H9 (cell line): ENCODE data around the gene SLC39A10. TPM values are rescaled to one million over a fixed set of nuclear protein-coding genes. Genes with fewer than 3 reads are reported as not detected.

Experiments
- DNase-seq: peaks from one replicate; pipeline ENCODE4 v3.0.0-alpha.2; 2017
- H2AFZ ChIP-seq: one replicate; pipeline ENCODE4 v1.6.1; 2013; ENCODE audit warnings: mild to moderate bottlenecking, low read length, control low read depth, moderate library complexity
- H2AK5ac ChIP-seq: 2 replicates; pipeline ENCODE4 v1.6.1; 2013; ENCODE audit warnings: low read length, control low read depth, mixed read lengths; ENCODE audit not compliant: insufficient read length
- H2BK120ac ChIP-seq: one replicate; pipeline ENCODE4 v1.6.1; 2013; ENCODE audit warnings: low read depth, mild to moderate bottlenecking, low read length, control low read depth, inconsistent platforms; ENCODE audit not compliant: poor library complexity, severe bottlenecking
- H2BK12ac ChIP-seq: 2 replicates; pipeline ENCODE4 v1.6.1; 2013; ENCODE audit warnings: low read length, control low read depth, mixed read lengths, low read depth; ENCODE audit not compliant: insufficient read length
- H2BK15ac ChIP-seq: 2 replicates; pipeline ENCODE4 v1.6.1; 2013; ENCODE audit warnings: low read depth, low read length, control low read depth
- H2BK20ac ChIP-seq: one replicate; pipeline ENCODE4 v1.6.1; 2013; ENCODE audit warnings: low read depth, mild to moderate bottlenecking, low read length, control low read depth, inconsistent platforms; ENCODE audit not compliant: poor library complexity, severe bottlenecking
- H2BK5ac ChIP-seq: 2 replicates; pipeline ENCODE4 v1.6.1; 2013; ENCODE audit warnings: low read length, control low read depth, mixed read lengths; ENCODE audit not compliant: insufficient read length
- H3K14ac ChIP-seq: 2 replicates; pipeline ENCODE4 v1.6.1; 2013; ENCODE audit warnings: low read length, control low read depth; ENCODE audit not compliant: insufficient read depth
- H3K18ac ChIP-seq: 2 replicates; pipeline ENCODE4 v1.6.1; 2013; ENCODE audit warnings: low read depth, mild to moderate bottlenecking, mixed read lengths, low read length, control low read depth; ENCODE audit not compliant: insufficient read length
- H3K23ac ChIP-seq: 2 replicates; pipeline ENCODE4 v1.6.1; 2013; ENCODE audit warnings: low read length, control low read depth, mixed read lengths, low read depth; ENCODE audit not compliant: insufficient read length
- H3K23me2 ChIP-seq: 2 replicates; pipeline ENCODE4 v1.6.1; 2013; ENCODE audit warnings: low read depth, mild to moderate bottlenecking, mixed read lengths, low read length, control low read depth; ENCODE audit not compliant: insufficient read length, poor library complexity, severe bottlenecking
- H3K27ac ChIP-seq: 2 replicates; pipeline ENCODE4 v1.5.1; 2013; ENCODE audit warnings: low read length, control low read depth, mixed read lengths, low read depth; ENCODE audit not compliant: insufficient read length
- H3K27me3 ChIP-seq: 2 replicates; pipeline ENCODE4 v1.6.1; 2013; ENCODE audit warnings: low read length, control low read depth, inconsistent platforms; ENCODE audit not compliant: insufficient read depth
- H3K4ac ChIP-seq: 2 replicates; pipeline ENCODE4 v1.6.1; 2013; ENCODE audit warnings: low read depth, mild to moderate bottlenecking, control low read depth, inconsistent platforms, low read length, moderate library complexity
- H3K4me1 ChIP-seq: 2 replicates; pipeline ENCODE4 v1.6.1; 2013; ENCODE audit warnings: low read length, control low read depth, inconsistent platforms; ENCODE audit not compliant: insufficient read depth
- H3K4me2 ChIP-seq: 2 replicates; pipeline ENCODE4 v1.6.1; 2013; ENCODE audit warnings: low read length, control low read depth, mixed read lengths; ENCODE audit not compliant: insufficient read length, insufficient read depth
- H3K56ac ChIP-seq: 2 replicates; pipeline ENCODE4 v1.6.1; 2013; ENCODE audit warnings: low read depth, mild to moderate bottlenecking, mixed read lengths, low read length, control low read depth; ENCODE audit not compliant: insufficient read length
- H3K79me1 ChIP-seq: 2 replicates; pipeline ENCODE4 v1.6.1; 2013; ENCODE audit warnings: low read depth, mild to moderate bottlenecking, moderate library complexity, low read length, control low read depth, inconsistent platforms; ENCODE audit not compliant: insufficient read depth, poor library complexity, severe bottlenecking
- H3K79me2 ChIP-seq: 2 replicates; pipeline ENCODE4 v1.6.1; 2013; ENCODE audit warnings: low read length, control low read depth, inconsistent platforms; ENCODE audit not compliant: insufficient read depth
- H3K9ac ChIP-seq: 2 replicates; pipeline ENCODE4 v1.6.1; 2013; ENCODE audit warnings: low read length, control low read depth, mixed read lengths; ENCODE audit not compliant: insufficient read length; ENCODE audit errors: extremely low read depth
- H3K9me3 ChIP-seq: one replicate; pipeline ENCODE4 v1.6.1; 2013; ENCODE audit warnings: low read depth, low read length, inconsistent platforms; ENCODE audit not compliant: control insufficient read depth
- H3T11ph ChIP-seq: one replicate; pipeline ENCODE4 v1.6.1; 2013; ENCODE audit warnings: mild to moderate bottlenecking, low read length, control low read depth, inconsistent platforms
- H4K20me1 ChIP-seq: one replicate; pipeline ENCODE4 v1.6.1; 2013; ENCODE audit not compliant: control insufficient read depth, insufficient read length, insufficient read depth
- H4K5ac ChIP-seq: 2 replicates; pipeline ENCODE4 v1.6.1; 2013; ENCODE audit warnings: low read depth, mild to moderate bottlenecking, mixed read lengths, low read length, control low read depth; ENCODE audit not compliant: insufficient read length
- H4K8ac ChIP-seq: replicated peaks from 2 replicates; pipeline ENCODE4 v1.6.1; 2013; ENCODE audit warnings: low read length, control low read depth, mixed read lengths, low read depth; ENCODE audit not compliant: insufficient read length
- H4K91ac ChIP-seq: 2 replicates; pipeline ENCODE4 v1.6.1; 2013; ENCODE audit warnings: low read depth, mild to moderate bottlenecking, moderate library complexity, mixed read lengths, low read length, control low read depth; ENCODE audit not compliant: insufficient read length
- H3K27ac Mint-ChIP-seq, 3 experiments: 2 replicates in 2 of 3; 3 replicates in 1 of 3; pipeline ENCODE4 v1.8.0; 2020 to 2021; ENCODE audit warnings: mixed read lengths in 3 of 3, mild to moderate bottlenecking in 1 of 3, moderate library complexity in 1 of 3
- H3K27me3 Mint-ChIP-seq: 2 replicates; pipeline ENCODE4 v1.8.0; 2021; ENCODE audit warnings: low read depth, mild to moderate bottlenecking, moderate library complexity, mixed read lengths
- H3K36me3 Mint-ChIP-seq, 3 experiments: 2 replicates in 2 of 3; 3 replicates in 1 of 3; pipeline ENCODE4 v1.8.0; 2020 to 2021; ENCODE audit warnings: low read depth in 3 of 3, mixed read lengths in 3 of 3; ENCODE audit not compliant: insufficient read depth in 1 of 3
- H3K4me1 Mint-ChIP-seq, 2 experiments: 2 replicates each; pipeline ENCODE4 v1.8.0; 2020; ENCODE audit warnings: mixed read lengths in 2 of 2
- H3K4me3 Mint-ChIP-seq, 2 experiments: 2 replicates in 1 of 2; 3 replicates in 1 of 2; pipeline ENCODE4 v1.8.0; 2020 to 2021; ENCODE audit warnings: mild to moderate bottlenecking in 2 of 2, mixed read lengths in 2 of 2, moderate library complexity in 1 of 2
- H3K9me3 Mint-ChIP-seq, 2 experiments: 2 replicates in 1 of 2; 3 replicates in 1 of 2; pipeline ENCODE4 v1.8.0; 2020; ENCODE audit warnings: mild to moderate bottlenecking in 2 of 2, mixed read lengths in 2 of 2, moderate library complexity in 1 of 2
- WGBS: extraction: QIAGEN DNeasy Blood & Tissue Kit; methylation state at CpG from one replicate; pipeline ENCODE4 v1.1.7; 2013; ENCODE audit warnings: missing lambda C conversion rate, low lambda C conversion rate, mixed read lengths; ENCODE audit not compliant: insufficient read length; ENCODE audit errors: extremely low coverage; 5-methylcytosine and 5-hydroxymethylcytosine counted together
- total RNA-seq: library from RNA; stranded (reverse); gene quantifications from 2 replicates; pipeline ENCODE4 v1.2.1, GENCODE V29; 2021
- TF ChIP-seq, protein P1 (sequence below): fragments of 200-600 bp; sonication (generic); conservative IDR thresholded peaks from 3 replicates; pipeline ENCODE4 v1.8.0; 2021; ENCODE audit warnings: antibody characterized with exemption, mild to moderate bottlenecking

The SLC39A10 gene
- total RNA-seq, 1 experiment from 2014 or later = 161 TPM

DNA sequence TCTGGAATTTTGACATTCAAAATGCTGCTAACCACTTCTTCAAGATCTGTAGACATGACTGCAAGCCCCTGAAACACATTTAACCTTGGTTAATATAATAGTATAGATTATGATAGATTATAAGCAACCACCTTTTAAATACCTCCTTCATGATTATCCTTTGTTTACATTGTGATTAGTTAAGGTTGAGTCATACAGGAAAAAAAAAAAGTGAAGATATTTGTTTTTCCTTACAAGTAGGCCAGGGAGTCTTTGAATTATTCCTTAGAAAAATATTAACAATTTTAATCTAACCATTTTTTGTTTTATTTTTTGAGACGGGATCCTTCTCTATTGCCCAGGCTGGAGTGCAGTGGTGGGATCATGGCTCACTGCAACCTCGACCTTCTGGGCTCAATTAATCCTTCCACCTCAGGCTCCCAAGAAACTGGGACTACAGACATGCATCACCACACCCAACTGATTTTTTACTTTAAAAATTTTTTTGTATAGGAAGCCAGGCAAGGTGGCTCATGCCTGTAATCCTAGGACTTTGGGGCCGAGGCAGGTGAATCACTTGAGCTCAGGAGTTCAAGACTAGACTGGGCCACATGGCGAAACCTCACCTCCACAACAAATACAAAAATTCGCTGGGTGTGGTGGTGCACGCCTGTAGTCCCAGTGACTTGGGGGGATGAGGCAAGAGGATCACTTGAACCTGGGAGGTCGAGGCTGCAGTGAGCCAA is 99.4 kb downstream of the SLC39A10 start:
- Histone ChIP-seq H3K9me3 (no peaks in the 10 kb centered on the region), H3K79me2 (no peaks in the 10 kb centered on the region), H4K20me1 (no peaks in the 10 kb centered on the region), H3K23ac (no peak overlapping the region), H3T11ph (no peak overlapping the region), H3K14ac (no peak overlapping the region), H3K23me2 (no peaks in the 10 kb centered on the region), H3K9ac (no peak overlapping the region), H2AFZ (no peak overlapping the region), H2AK5ac (no peak overlapping the region), H2BK20ac (no peak overlapping the region), H2BK120ac (no peak overlapping the region), H3K79me1 (no peaks in the 10 kb centered on the region), H3K27me3 (no peaks in the 10 kb centered on the region), H3K56ac (no peak overlapping the region), H3K27ac (no peak overlapping the region), H3K4me1 (no peaks in the 10 kb centered on the region; the same call in 1 of the 2 replicates), H2BK12ac (no peak overlapping the region), H2BK15ac (no peak overlapping the region), H3K4ac (no peak overlapping the region), H4K91ac (no peak overlapping the region), H3K18ac (no peak overlapping the region), H4K5ac (no peak overlapping the region), H2BK5ac (no peak overlapping the region), H4K8ac (no peak overlapping the region), H3K4me2 (no peak overlapping the region)
- Mint-ChIP-seq H3K27ac (no peak overlapping the region), H3K4me3 (no peak overlapping the region), H3K4me1 (peaks cover 4 to 12% of the 10 kb centered on the region in 2 experiments; a peak in 2 of 4 replicates), H3K9me3 (peaks cover 0 to 2% of the 10 kb centered on the region in 2 experiments; a peak in 1 of 5 replicates), H3K27me3 (no peaks in the 10 kb centered on the region), H3K36me3 (peaks cover 0 to 3% (median 0%) of the 10 kb centered on the region in 3 experiments; a peak in 2 of 7 replicates)
- DNase-seq = no peak
- no CpG with 5 or more reads among the region's 7 CpGs for WGBS
- TF ChIP-seq, protein P1, sequence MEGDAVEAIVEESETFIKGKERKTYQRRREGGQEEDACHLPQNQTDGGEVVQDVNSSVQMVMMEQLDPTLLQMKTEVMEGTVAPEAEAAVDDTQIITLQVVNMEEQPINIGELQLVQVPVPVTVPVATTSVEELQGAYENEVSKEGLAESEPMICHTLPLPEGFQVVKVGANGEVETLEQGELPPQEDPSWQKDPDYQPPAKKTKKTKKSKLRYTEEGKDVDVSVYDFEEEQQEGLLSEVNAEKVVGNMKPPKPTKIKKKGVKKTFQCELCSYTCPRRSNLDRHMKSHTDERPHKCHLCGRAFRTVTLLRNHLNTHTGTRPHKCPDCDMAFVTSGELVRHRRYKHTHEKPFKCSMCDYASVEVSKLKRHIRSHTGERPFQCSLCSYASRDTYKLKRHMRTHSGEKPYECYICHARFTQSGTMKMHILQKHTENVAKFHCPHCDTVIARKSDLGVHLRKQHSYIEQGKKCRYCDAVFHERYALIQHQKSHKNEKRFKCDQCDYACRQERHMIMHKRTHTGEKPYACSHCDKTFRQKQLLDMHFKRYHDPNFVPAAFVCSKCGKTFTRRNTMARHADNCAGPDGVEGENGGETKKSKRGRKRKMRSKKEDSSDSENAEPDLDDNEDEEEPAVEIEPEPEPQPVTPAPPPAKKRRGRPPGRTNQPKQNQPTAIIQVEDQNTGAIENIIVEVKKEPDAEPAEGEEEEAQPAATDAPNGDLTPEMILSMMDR = no peak
